Activated CD4-positive, CD25-positive, alpha-beta regulatory T cell treated with anti-CD3 and anti-CD28 coated beads, Interleukin-2, amount 50 U/mL, for 72 hours (primary cell): Measurements from ENCODE around the gene THAP11.
A peak's percentile ranks its signal among the peaks of the same experiment; 100 is the strongest.

Source experiments
- DNase-seq: peaks from one replicate; pipeline ENCODE4 v3.0.0; 2021

Gene THAP11

GRCh38 chr16:67841816-67842508, at the start of gene THAP11:
THAP11 (plus strand) TSS chr16:67842320; CDS start chr16:67842555, 235 bp downstream.
- peak; percentile 93 for DNase-seq

DNA sequence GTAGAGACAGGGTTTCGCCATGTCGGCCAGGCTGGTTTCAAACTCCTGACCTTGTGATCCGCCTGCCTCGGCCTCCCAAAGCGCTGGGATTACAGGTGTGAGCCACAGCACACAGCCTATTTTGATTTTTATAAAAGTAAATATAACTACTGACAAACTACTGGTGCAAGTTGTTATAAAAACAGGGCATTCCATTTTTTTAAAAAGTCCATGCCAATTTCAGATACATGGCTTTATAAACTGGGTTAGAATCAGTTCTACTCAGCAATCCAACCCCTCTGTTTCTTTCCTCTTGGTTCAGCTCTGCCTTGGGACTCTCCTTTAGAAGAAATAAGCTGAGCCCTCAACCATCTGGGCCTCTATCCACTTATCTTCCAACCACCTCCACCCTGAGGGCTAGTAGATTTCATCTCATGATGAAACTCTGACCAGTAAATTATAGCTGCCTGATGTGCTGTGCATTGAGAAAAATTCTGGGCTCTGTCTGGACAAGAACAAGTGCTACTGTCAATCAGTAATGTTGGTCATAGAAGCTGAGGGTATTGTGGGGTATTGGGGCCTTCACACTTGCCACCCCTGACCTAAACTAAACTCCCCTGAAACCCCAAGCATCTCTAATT, 45.9 kb upstream of the THAP11 start:
- no peak for DNase-seq

- DNase-seq: no peak
Measured at GRCh38 chr16:67800338-67800926, 41.7 kb upstream of the THAP11 start.

GRCh38 chr16:67801241-67801640, 40.9 kb upstream of the THAP11 start:
- no peak for DNase-seq

GRCh38 chr16:67801883-67802282, 40.2 kb upstream of the THAP11 start:
- DNase-seq: no peak

DNA sequence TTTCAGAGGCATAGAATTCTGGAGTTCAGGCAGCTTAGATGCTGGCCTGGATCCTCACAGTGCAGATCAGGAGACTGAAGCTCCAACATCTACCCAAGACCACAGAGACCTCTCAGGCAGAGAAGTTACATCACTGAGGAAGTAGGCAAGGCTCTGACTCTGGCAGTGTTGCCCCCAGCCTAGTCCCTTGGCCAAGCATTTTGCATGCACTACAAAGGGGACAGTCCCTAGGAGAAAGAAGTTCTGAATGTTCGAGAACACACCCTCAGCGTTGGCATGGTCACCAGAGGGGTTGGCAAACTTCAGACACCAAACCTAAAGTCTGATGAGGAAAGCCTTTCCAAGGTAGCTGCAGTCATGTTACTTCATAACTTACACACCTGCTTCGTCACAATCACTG, 38.2 kb upstream of the THAP11 start:
- DNase-seq: no peak

DNA sequence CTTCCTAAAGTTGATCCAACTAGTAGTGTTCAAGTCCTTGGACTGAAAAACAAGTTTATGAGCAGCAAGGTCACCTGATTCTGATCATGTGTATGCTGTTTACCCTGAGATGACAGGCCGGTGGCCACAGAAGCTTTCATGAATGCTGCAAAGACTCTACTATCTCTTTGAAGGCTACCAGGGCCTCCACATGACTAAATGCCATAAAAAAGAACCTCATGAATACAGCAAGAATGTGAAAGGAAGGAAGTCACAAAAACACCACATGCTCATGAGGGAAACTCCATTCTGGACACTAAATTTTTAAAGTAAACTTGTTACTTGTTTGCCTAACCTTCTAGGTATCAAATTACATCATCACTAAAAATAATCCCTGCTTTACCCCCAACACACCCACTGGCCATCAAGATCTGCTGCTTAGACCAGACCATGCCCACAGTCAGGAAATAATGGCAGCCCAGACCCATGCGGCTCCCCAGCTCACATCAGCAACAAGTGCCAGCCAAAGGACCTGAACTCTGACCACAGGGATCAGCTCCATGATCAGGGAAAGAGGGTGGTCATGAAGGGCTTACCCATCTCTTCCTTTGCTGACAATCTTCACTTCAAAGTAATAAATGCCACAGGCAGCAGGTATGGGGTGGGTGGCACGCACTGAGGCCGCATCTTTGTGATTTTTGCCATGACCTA, 37.1 kb upstream of the THAP11 start:
- DNase-seq: no peak

DNA sequence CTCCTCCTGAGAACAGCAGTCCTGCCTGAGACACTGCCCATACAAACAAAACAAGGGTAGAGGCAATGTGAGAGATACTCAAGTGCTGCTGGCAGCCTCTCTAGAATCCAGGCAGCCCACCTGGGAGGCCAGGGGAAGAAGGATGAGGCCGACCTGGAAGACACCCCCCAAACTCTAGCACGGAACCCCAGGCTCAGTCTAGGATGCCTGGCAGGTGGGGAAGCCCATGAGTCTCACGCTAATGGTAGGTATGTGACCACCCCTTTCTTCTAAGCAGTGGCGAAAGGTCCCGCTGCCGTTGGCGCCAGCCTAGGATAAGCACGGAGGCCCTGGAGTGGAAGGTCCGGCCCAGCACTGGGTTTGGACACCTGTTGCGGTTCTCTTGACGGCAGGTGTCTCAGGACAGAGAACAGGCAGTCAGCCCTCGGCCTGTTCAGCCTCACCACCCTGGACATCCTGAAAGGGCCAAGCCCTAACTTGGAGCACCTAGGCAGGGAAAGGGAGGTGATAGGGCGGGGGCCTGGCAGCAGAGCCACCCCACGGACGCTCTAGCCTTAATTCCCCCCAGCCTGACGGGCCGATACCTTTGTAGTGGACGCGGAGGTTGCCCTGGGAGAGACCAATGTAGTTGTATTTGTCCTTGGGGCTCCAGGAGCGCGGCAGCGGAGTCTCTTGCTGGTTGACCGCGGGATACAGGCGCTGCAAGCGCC, 36.2 kb upstream of the THAP11 start:
- DNase-seq: no peak

DNA sequence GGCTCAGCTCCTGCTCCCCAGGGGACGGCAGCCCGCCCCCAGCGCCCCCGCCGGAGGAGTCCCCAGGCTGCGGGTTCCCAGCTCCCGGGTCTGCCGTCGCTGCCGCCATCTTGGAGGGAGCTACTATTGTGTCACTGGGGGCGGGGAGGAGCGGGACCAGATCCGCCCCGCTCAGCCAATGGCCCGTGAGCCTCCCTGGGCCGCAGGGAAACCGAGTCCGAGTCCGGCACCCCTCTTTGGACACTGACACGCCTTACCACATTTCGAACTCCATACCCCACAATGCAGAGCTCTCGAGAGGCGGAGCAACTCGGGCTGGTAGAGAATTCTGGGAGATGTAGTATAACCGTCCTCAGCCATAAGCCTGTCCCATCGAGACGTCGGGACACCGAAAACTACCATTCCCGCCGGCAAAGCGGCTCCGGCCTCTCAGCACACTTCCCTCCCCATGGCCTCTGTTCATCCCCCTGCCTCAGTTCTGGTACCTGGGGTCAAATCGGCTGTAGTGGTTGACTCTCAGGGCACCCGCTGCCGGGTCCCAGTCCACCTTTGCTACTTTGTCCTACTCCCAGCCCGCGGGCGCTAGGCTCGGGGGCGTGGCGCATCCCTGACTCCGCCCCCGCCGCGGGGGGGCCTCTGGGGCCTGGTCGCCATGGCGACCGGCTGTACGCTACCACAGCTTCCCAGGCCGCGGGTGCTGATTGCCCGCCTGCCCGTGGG, 35.5 kb upstream of the THAP11 start, which contains the start of the genes RANBP10 and TSNAXIP1:
Gene RANBP10, minus strand, starts transcription at position 133 of the 720 bp plus-strand sequence. Its CDS starts 24 bp downstream, at position 109.
Gene TSNAXIP1, plus strand, starts transcription at position 462 of the 720 bp plus-strand sequence. CDS start 261 bp downstream, outside the sequence.
- peak; percentile 90 for DNase-seq

GRCh38 chr16:67807148-67807682, 34.9 kb upstream of the THAP11 start:
- DNase-seq: no peak

GRCh38 chr16:67811899-67812298, 30.2 kb upstream of the THAP11 start:
- no peak for DNase-seq

DNA sequence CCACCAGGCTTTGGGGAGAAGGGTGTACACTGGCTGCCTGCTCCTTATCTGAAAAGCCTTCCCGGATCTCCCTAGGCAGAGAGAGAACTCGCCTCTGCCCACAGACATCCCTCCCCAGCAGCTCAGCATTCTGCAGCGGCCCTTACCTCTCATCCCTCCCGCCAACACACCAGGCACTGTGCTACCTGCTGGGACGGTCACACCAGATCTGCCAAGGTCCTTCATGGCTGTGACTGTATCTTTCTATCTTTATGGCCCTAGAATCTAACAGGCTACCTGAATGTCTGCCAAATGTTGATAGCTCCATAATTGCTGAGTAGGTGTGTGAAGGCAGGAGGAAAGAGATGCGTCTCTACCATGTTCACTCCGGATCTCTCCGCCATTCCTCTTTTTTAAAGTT, 27.6 kb upstream of the THAP11 start:
- DNase-seq: no peak

DNA sequence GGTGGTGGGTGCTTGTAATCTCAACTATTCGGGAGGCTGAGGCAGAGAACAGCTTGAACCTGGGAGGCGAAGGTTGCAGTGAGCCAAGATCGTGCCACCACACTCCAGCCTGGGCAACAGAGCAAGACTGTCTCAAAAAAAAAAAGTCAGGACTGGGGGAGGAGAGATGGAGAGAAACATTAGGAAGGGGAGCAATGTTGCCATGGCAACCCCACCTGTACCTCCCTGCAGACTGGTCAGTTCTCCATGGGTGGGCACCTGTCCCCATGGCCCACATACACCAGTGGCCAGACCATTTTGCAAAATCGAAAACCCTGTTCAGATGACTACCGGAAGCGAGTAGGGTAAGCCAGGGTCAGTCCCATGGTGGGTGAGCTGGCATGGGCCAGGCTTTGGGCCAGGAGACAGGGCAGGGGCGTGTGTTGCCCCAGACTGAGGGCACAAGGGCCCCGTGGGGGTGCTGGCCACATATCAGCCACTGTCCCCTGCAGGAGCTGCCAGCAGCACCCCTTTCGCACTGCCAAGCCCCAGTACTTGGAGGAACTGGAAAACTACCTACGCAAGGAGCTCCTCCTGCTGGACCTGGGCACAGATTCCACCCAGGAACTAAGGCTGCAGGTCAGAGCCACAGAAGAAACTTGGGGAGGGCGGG, 21.4 kb upstream of the THAP11 start:
- DNase-seq: no peak

DNA sequence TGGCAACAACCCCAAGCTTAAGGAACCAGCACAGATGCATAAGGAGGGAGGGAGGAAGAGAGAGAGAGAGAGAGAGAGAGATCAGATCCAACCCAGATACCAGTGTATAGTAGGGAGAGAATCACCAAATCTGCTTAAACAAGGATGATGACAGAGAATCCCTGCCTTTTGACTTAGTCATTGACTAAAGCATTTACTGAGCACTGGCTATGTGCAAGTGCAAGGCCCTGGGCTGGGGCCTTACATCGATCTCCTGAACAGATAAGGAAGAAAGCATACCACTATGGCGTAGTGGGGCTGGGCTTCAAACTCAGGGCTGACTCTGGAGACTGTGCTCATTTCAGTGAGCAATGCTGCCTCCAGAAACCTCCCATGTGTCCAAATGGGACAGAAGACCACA, 19.6 kb upstream of the THAP11 start:
- no peak for DNase-seq

DNA sequence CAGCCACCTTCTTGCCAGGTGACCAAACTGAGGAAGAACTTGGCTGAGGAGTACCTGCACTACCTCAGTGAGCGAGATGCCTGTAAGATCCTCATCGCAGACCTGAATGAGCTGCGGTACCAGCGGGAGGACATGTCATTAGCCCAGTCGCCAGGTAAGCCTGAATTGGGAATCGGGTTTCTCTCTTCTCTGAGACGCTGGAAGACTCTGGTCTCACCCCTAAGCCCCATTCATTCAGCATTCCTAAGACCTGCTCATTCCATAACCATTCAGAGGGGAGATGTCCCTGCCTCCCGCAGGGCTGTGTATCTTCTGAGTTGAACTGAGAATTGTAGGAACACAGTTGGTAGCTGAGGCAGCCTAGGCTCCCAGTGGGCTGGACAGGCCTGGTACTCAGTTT, 17.0 kb upstream of the THAP11 start:
- DNase-seq: no peak

GRCh38 chr16:67825906-67826305, 16.2 kb upstream of the THAP11 start:
- no peak for DNase-seq

DNA sequence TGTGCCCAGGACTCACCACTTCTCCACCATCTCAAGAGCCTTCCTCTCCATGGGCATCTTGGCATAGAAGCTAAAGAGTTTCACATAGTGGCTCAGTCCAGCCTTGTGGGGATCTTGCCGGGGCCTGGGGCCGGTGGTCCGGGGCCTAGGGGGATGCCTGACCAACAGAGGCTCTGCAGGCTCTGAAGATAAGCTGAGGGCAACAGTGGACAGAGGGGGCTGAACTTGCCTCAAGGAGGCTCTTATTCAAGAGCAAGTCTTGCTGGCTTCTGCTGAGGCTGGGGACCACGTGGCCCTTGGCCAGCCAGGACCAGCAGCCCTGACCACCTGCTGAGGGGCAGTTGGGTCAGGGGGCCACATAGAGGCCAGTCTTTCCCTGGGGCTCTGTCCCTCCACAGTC, 13.5 kb upstream of the THAP11 start:
- DNase-seq: no peak

GRCh38 chr16:67833030-67833414, 9.1 kb upstream of the THAP11 start:
- DNase-seq: no peak

GRCh38 chr16:67833415-67834241, 8.5 kb upstream of the THAP11 start:
- DNase-seq: peak; percentile 95

DNA sequence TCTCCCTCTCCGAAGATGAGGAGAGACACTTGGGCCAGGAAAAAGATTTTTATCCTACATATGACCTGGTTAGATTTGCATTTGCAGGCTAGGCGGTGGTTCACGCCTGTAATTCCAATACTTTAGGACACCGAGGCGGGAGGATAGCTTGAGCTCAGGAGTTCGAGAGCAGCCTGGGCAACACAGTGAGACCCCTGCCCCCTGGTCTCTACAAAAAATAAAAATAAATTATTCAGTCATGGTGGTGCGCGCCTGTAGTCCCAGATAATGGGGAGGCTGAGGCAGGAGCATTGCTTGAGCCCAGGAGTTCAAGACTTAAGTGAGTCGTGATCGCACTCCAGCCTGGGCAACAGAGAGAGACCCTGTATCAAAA, 7.9 kb upstream of the THAP11 start:
- DNase-seq: no peak
